ENCODE data around the gene PDZD4. TPM values are rescaled to one million over a fixed set of nuclear protein-coding genes. Genes with fewer than 3 reads are reported as not detected.

The PDZD4 gene
- total and polyA plus RNA-seq, 2 experiments from 2014 or later: 30.5 to 230 TPM

GRCh38 chrX:153772316-153773217, 57.8 kb downstream of the PDZD4 start (continued):
- TF ChIP-seq ZNF462 (CRISPR knock-in tag; IDR thresholded peaks at IDR 0.05): no peak
- TF ChIP-seq EZH2phosphoT487 (IDR thresholded peaks at IDR 0.05; ENCODE audit: unreplicated experiment): no peak

GRCh38 chrX:153771415-153772315, 58.7 kb downstream of the PDZD4 start:
- TF ChIP-seq NANOG (IDR thresholded peaks at IDR 0.05; ENCODE audit: borderline replicate concordance): no peak
- 0 out of 4 replicates have a peak, but pooled peaks of 1 of the 2 experiments have one; percentile 22 for TF ChIP-seq CTCF (conservative IDR thresholded peaks at IDR 0.05; ENCODE audit: low read depth in 2 of 2)
- no peak for TF ChIP-seq EZH2phosphoT487 (IDR thresholded peaks at IDR 0.05; ENCODE audit: unreplicated experiment)
- no peak for TF ChIP-seq ZNF114 (CRISPR knock-in tag; IDR thresholded peaks at IDR 0.05)
- no peak for TF ChIP-seq POLR2AphosphoS5 (IDR thresholded peaks at IDR 0.05; ENCODE audit: low read depth)
- Histone ChIP-seq H3K36me3 (ENCODE audit: insufficient read depth) (no peaks in the 10 kb centered on the region), H3K27ac (ENCODE audit: low read depth) (no peak overlapping the region), H4K20me1 (replicated peaks; ENCODE audit: insufficient read depth) (no peaks in the 10 kb centered on the region), H3K9me2 (ENCODE audit: insufficient read depth) (no peaks in the 10 kb centered on the region), H3F3A (replicated peaks; ENCODE audit: low read depth) (no peaks in the 10 kb centered on the region), H2AFZ (no peak overlapping the region), H3K4me2 (no peak overlapping the region), H3K4me3 (no peak overlapping the region), H3K79me2 (replicated peaks; ENCODE audit: insufficient read depth) (no peaks in the 10 kb centered on the region), H3K4me1 (ENCODE audit: insufficient read depth) (no peaks in the 10 kb centered on the region), H3K27me3 (ENCODE audit: insufficient read depth) (no peaks in the 10 kb centered on the region)
- no peak for DNase-seq (ENCODE audit: low spot score)
- Mint-ChIP-seq H3K27me3 (ENCODE audit: insufficient read depth, low read depth, poor library complexity) (peaks cover 4% of the 10 kb centered on the region), H3K36me3 (ENCODE audit: low read depth) (no peaks in the 10 kb centered on the region), H3K4me3 (no peak overlapping the region), H3K9me3 (no peaks in the 10 kb centered on the region), H3K4me1 (no peaks in the 10 kb centered on the region; the same call in 2 of the 3 replicates), H3K27ac (no peak overlapping the region)
- ATAC-seq: no peak

All from GM23338 (cell line).